ENCODE results near the gene VAMP2. TPM values are rescaled to one million over a fixed set of nuclear protein-coding genes. Genes with fewer than 3 reads are reported as not detected.

Gene VAMP2
- total RNA-seq, 1 donor, result 40.3 TPM

DNA sequence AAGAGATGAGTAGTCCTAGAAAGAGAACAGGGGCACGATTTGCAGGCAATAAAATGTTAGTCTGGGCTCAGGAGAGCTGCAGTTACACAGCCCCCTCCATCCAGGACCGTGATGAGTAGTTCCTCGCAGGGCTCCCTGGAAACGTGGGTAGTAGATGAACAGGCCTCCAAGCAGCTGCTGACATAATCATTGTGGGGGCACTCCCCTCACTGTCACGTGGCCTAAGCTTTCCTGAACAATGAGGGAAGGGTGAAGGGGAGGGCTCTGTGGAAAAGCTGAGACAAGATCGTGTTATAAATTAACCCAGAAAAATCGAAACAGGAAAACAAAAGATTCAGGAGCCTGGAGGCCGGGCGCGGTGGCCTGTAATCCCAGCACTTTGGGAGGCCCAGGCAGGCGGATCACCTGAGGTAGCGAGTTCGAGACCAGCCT, 9.2 kb downstream of the VAMP2 start:
- H3K4me3 ChIP-seq (ENCODE audit: low read length), result no peak overlapping the region
- peaks cover 77% of the 10 kb centered on the region for H3K4me1 ChIP-seq (ENCODE audit: insufficient read depth, low read length)
- H3K27me3 ChIP-seq (ENCODE audit: insufficient read depth, low read length), result no peaks in the 10 kb centered on the region
- no peaks in the 10 kb centered on the region for H3K9me3 ChIP-seq (ENCODE audit: low read depth, low read length)

DNA sequence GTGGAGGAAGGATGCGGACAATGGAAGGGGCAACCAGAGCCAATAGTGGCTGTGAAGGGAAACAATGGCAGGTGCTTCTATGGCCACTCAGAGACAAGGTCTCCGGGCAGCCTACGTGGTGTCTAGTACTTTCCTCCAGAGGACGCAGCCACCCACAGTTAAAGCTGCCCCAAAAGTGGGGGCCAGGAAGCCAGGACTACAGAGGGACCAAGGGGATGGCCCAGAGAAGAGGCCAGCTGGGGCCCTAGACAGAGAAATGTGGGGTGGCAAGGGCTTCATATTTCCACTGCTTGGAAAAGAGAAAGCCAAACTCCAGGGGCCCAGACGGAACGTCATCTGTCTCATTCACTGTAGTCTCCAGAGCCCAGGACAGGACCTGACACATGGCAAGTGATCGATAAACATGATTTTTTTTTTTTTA, 9.7 kb downstream of the VAMP2 start:
- Histone ChIP-seq H3K27me3 (ENCODE audit: insufficient read depth, low read length) (no peaks in the 10 kb centered on the region), H3K4me1 (ENCODE audit: insufficient read depth, low read length) (peaks cover 72% of the 10 kb centered on the region), H3K4me3 (ENCODE audit: low read length) (no peak overlapping the region), H3K9me3 (ENCODE audit: low read depth, low read length) (no peaks in the 10 kb centered on the region)

DNA sequence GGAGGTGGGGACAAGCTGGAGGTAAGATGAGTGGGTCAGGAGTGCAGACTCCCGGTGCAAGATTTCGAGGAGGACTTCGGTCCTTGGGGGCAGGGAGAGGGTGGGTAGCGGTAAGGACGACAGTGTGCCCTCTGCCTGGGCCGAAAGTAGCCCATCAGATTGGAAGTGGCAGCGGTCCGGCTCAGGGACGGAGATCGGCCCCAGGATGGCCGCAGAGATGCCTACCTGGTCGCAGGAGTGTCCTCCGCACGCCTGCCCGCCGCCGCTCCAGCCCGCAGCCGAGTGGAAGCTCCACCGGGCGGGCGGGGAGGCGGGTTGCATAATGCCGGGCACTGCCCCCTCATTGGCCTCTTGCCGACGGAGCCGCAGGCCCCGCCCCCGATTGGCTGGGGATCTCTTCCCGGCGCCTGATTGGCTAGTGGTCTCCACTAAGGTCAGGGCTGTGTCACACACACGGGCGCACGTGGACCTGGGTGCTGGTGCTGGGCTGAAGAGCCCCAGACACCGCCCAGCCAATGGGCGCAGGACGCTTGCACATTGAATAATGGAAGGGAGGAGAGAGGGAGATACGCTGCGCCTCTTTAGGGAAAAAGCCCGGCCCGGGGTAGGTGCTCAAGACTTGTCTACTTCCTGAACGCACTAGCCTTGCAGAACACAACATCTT, 10.5 kb downstream of the VAMP2 start, which contains the start of gene PER1:
PER1 (minus strand) TSS at position 293 of the 664 bp plus-strand sequence. CDS start 1,698 bp downstream, outside the sequence.
- Histone ChIP-seq H3K4me1 (ENCODE audit: insufficient read depth, low read length) (peaks cover 65% of the 10 kb centered on the region), H3K9me3 (ENCODE audit: low read depth, low read length) (no peaks in the 10 kb centered on the region), H3K27me3 (ENCODE audit: insufficient read depth, low read length) (no peaks in the 10 kb centered on the region), H3K4me3 (ENCODE audit: low read length) (peak within 1 kb of the TSS; percentile 50)

DNA sequence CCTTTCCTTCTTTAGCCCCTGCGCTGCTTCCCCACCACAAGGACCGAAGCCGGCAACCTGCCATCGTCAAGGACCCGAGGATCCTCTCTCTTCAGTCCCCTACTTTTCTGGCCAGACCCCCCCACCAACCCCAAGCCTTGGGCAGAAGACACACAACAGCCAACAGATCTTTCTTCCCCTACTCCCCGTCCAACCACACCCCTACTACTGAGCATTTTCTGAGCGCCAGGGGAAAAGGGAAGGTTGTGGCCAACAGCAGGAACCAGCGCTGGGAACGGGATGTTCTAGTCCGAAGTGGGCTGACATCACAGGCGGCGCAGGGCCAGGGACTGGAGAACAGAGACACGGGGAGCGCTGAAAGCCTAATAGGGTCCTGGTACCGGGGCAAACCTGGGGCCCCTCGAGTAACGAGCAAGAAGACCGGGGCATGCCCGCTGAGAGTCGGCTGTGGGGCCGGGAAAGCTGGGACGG, 11.1 kb downstream of the VAMP2 start:
- H3K4me1 ChIP-seq (ENCODE audit: insufficient read depth, low read length), result peaks cover 59% of the 10 kb centered on the region
- H3K27me3 ChIP-seq (ENCODE audit: insufficient read depth, low read length), result no peaks in the 10 kb centered on the region
- H3K9me3 ChIP-seq (ENCODE audit: low read depth, low read length), result no peaks in the 10 kb centered on the region
- peak overlapping the region; percentile 50 for H3K4me3 ChIP-seq (ENCODE audit: low read length)

DNA sequence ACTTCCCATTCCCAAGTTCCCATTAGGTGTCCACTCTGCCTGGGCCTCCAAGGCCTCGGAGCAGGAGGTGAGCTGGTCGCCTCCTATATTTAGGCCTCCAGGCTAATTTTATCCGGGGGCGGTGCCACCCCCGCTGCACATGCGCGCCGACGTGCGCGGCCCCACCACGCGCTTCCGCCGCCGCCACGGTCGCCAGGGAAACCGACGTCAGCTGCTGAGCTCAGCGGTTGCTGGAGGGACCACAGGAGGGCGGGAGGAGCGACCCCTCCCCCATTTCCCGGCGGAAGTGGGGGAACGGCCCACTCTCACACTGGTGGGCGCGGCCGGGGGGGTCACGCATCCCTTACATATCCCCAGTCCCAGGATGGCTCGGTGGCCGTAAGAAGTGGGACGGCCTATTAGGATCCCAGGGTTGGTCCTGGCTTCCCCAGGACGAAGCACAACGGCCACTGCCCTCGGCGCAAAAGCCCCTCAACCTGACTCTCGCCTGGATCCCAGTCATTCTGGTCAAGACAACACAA, 11.6 kb downstream of the VAMP2 start:
- H3K4me1 ChIP-seq (ENCODE audit: insufficient read depth, low read length), result peaks cover 59% of the 10 kb centered on the region
- no peaks in the 10 kb centered on the region for H3K9me3 ChIP-seq (ENCODE audit: low read depth, low read length)
- H3K4me3 ChIP-seq (ENCODE audit: low read length), result peak overlapping the region; percentile 50
- no peaks in the 10 kb centered on the region for H3K27me3 ChIP-seq (ENCODE audit: insufficient read depth, low read length)

DNA sequence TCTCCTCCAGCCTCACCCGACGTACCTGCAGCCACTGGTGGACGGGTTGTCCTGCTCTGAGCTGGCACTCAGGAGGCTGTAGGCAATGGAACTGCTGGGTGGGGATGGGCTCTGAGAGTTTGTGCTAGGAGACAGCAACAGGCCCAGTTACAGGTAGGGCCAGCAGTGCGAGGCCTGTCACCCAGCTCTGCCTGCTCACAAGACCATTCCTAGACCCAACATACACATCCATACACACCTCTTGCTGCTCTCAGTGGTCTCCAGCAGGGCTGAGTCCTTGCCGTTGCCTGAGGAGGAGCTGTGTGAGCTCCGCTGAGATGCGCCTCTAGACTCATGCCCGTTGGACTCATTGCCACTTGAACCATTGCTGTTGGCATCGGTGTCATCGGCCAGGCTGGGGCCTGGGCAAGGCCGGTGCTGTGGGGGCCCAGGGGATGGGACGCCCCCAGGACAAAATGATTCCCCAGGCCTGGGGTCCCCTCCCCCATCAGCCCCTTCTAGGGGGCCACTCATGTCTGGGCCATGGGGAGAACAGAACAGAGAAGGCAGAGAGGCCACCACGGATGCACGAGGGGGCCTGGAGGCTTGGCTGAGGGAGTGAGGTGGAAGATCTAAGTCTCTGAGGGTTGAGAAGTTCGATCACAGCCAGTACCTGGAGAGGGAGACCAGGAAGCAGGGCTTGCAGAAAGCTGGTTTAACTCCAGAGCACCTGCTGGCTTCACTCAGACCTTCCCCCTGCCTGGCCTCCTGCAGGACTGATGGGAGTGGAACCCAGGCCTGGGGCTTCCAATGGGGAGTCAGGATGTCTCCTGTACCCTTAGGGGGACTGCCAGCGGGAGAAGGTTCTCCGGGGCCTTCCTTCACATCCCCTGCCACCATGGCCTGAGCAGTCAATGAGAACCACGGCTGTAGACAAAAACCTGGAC, 12.3 kb downstream of the VAMP2 start:
- Histone ChIP-seq H3K4me1 (ENCODE audit: insufficient read depth, low read length) (peaks cover 54% of the 10 kb centered on the region), H3K4me3 (ENCODE audit: low read length) (peak overlapping the region; percentile 50), H3K27me3 (ENCODE audit: insufficient read depth, low read length) (no peaks in the 10 kb centered on the region), H3K9me3 (ENCODE audit: low read depth, low read length) (no peaks in the 10 kb centered on the region)

DNA sequence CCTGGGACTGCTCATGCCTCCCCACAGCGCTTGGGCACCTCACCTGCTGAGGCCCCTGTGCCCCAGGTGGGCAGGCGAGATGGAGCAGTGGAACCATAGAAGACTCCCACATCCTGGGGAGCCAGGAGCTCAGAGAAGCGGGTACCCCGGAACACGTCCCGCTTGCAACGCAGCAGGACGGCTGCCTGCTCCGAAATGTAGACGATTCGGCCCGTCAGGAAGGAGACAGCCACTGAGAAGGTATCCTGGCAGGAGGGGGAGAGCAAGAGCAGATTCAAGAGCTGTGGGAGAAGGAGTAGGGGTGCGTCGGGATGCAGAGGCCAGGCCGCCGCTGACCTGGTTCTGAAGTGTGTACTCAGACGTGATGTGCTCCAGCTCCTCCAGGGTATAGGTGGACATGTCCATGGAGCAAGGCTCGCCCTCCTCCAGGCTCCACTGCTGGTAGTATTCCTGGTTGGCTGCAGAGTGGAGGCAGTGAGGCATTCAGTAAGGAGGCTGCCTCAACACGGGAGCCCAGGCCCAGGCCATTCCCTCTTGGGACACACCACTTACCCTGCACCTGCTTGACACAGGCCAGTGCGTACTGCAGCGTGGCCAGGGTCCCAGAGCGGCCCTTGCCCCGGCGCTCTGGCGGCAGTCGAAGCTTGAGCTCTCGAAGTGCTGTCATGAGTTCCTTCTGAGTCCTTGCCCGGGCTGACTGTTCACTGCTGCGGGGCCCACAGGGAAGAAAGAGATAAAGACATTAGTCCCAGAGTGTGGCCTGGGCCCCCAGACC, 13.1 kb downstream of the VAMP2 start:
- Histone ChIP-seq H3K4me3 (ENCODE audit: low read length) (no peak overlapping the region), H3K9me3 (ENCODE audit: low read depth, low read length) (no peaks in the 10 kb centered on the region), H3K27me3 (ENCODE audit: insufficient read depth, low read length) (no peaks in the 10 kb centered on the region), H3K4me1 (ENCODE audit: insufficient read depth, low read length) (peaks cover 45% of the 10 kb centered on the region)

DNA sequence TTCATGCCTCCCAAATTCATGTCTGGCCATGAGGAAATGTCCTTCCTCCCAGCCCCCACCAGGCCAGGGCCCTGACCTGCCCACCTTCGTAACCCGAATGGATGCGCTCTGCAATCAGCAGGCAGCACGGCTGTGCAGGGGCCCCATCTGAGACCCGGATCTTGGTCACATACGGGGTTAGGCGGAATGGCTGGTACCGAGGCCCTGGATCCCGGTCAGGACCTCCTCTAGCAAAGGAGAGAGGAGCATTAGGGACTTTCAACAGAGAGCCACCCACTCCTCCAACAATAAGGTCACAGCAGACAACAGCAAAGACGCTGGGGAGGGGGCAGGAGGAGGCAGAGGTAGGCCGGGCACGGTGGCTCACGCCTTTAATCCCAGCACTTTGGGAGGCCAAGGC, 14.2 kb downstream of the VAMP2 start:
- Histone ChIP-seq H3K9me3 (ENCODE audit: low read depth, low read length) (no peaks in the 10 kb centered on the region), H3K4me3 (ENCODE audit: low read length) (no peak overlapping the region), H3K27me3 (ENCODE audit: insufficient read depth, low read length) (no peaks in the 10 kb centered on the region), H3K4me1 (ENCODE audit: insufficient read depth, low read length) (peaks cover 35% of the 10 kb centered on the region)

DNA sequence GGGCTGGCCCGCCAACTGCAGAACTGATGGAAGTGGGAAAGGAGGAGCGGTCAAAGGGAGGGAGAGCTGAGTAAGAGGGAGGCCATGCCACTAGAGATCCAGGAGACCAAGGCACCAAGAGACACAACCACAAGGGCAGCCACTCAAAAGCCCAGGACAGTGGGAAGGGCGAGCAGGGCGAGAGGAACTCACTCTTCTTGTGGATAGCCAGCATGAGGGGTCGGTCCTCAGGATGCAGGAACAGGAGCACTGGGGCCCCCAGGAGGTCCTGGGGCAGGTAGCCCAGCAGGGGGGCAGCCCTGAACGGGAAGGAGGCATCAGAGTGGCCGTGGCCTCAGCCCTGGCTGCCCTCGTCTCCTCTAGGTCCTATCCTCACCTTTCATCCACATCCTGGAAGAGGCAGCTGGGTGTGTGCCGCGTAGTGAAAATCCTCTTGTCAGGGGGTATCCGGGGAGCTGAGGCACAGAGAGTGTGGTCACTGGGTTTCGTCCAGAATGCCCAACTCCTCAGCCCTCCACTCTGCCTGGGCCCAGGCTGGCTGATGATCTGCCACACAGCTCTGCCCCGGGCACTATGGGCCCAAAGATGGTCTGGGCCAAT, 14.8 kb downstream of the VAMP2 start:
- H3K9me3 ChIP-seq (ENCODE audit: low read depth, low read length), result no peaks in the 10 kb centered on the region
- peaks cover 28% of the 10 kb centered on the region for H3K4me1 ChIP-seq (ENCODE audit: insufficient read depth, low read length)
- H3K27me3 ChIP-seq (ENCODE audit: insufficient read depth, low read length), result no peaks in the 10 kb centered on the region
- no peak overlapping the region for H3K4me3 ChIP-seq (ENCODE audit: low read length)

DNA sequence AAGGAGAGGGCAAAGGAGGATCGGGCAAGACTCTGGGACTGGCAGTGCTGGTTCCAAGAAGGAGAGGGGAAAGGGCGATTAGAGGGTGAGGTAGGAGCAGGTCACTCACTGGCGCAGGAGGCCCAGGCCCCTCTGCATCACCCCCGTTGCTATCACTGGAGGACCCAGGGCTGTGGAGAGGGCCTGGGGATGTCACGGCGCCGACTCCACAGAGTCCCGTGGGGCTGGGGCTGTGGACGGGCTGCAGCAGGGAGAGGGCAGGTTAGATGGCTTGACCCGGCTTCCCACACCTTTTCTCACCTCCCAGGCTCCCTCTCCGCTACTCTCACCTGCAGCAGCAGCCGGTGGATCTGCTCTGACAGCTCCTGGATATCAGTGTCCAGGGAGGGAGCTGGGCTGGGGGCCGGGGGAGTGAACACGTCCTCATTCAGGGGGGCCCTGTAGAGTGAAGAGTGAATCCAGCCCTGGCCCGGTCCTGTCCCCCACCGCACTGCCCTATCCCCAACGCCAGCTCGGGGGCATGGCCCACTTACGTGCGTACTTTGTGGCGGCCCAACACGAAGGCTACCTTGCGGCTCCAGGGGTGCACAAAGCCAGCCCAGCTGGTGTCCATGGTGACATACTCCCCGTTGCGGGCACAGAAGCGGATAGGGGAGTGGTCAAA, 15.5 kb downstream of the VAMP2 start:
- H3K9me3 ChIP-seq (ENCODE audit: low read depth, low read length), result no peaks in the 10 kb centered on the region
- peaks cover 22% of the 10 kb centered on the region for H3K4me1 ChIP-seq (ENCODE audit: insufficient read depth, low read length)
- no peaks in the 10 kb centered on the region for H3K27me3 ChIP-seq (ENCODE audit: insufficient read depth, low read length)
- H3K4me3 ChIP-seq (ENCODE audit: low read length), result no peak overlapping the region

DNA sequence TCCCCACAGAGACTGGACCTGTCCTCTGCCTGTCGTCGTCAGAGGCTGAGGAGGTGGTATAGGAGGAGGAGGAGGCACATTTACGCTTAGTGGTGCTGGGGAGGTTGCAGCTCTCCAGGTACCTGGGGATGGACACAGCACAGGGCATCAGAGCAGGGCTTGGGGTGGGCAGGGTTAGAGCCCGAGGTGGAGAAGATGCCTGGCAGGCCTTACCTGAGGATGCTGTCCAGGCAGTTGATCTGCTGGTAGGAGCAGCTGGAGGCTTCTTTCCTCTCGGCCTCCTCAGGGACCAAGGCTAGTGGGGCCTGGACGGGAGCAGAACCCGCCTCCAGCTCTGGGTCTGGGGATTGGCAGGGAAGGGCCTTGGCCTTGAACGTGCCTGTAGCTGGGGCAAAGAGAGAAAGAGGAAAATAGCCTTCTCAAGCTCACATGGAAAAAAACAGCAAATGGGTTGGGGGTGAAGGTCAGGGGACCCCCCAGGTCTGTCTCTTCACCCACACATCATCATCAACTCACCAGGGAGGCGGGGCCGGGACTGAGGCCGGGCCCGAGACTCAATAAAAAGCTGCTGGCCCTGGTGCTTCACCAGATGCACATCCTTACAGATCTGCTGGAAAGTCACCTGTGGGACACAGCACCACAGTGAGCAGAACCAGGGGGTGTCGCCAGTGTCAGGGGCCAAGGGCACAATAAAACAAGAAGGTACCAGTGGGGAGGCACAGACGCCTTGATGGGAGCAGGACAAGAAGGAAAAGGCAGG, 16.2 kb downstream of the VAMP2 start:
- Histone ChIP-seq H3K9me3 (ENCODE audit: low read depth, low read length) (no peaks in the 10 kb centered on the region), H3K4me1 (ENCODE audit: insufficient read depth, low read length) (peaks cover 15% of the 10 kb centered on the region), H3K27me3 (ENCODE audit: insufficient read depth, low read length) (no peaks in the 10 kb centered on the region), H3K4me3 (ENCODE audit: low read length) (no peak overlapping the region)

DNA sequence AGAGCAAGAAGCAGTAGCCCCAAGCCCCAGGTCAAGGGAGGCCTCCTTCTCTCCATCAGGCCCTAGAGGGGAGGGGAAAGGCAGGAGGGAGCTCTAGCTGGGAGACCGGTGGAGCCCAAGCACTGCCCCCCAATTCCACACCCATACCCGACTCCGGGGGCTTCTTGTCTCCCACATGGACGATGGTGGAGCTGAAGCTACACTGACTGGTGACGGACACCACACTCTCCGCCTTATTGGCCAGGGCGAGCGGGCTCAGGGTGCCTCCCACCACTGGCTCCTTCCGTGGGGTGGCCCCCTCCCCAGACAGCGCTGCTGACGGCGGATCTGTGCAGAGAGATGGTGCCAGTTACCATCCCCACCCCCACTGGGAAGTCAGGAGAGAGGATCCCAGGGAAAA, 16.9 kb downstream of the VAMP2 start:
- Histone ChIP-seq H3K4me3 (ENCODE audit: low read length) (no peak overlapping the region), H3K9me3 (ENCODE audit: low read depth, low read length) (no peaks in the 10 kb centered on the region), H3K4me1 (ENCODE audit: insufficient read depth, low read length) (peaks cover 7% of the 10 kb centered on the region), H3K27me3 (ENCODE audit: insufficient read depth, low read length) (no peaks in the 10 kb centered on the region)

DNA sequence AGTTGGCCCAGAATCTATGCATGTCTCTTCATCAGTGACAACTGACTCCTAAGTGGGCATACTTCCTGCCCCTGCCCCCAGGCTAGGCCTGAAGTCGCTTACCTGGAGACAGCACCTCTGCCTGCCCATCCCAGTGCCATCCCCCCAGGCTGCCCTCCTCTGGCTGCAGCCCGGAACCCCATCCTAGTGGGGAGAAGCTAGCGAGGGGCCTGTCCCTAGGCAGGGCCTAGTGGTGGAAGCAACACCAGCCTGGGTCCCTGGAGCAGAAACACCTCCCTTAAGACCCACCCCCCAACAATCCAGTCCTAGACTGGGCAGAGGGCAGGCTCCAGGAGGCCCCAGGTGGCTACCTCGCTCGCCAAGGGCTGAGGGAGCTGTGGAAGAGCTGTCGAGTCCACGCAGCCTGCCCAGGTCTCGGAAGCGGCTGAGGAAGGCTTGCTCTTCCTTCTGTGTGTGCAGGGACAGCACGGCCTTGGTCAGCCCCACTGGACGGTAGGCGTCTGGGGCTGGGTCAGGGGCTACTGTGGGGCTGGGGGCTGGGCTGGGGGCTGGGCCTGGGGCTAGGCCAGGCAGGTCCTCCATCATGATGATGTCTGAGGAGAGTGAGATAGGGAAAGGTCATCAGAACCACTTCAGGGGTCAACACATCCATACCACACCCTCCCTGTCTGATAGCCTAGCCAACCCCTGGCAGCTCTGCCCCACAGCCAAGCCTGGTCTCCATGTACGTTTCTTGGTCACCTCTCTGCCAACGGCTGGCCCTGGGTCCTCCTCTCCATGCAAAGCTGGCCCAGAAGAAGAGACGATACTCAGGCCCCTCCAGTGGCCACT, 18.1 kb downstream of the VAMP2 start:
- Histone ChIP-seq H3K4me3 (ENCODE audit: low read length) (no peak overlapping the region), H3K9me3 (ENCODE audit: low read depth, low read length) (no peaks in the 10 kb centered on the region), H3K27me3 (ENCODE audit: insufficient read depth, low read length) (no peaks in the 10 kb centered on the region), H3K4me1 (ENCODE audit: insufficient read depth, low read length) (peaks cover 8% of the 10 kb centered on the region)

Measured in mononuclear cell (primary cell).